Testis (tissue), 3 donors: ENCODE data around the gene MAML2. TPM values are rescaled to one million over a fixed set of nuclear protein-coding genes. Genes with fewer than 3 reads are reported as not detected.

Experiments
- DNase-seq: peaks from one replicate; pipeline ENCODE4 v3.0.0-alpha.2; 2019
- H3K27ac ChIP-seq, 2 donors: fragments of 200-600 bp; sonication (generic); one replicate each; pipeline ENCODE4 v1.5.1; 2019
- H3K27me3 ChIP-seq: fragments of 200-600 bp; sonication (generic); one replicate; pipeline ENCODE4 v1.5.1; 2019
- H3K36me3 ChIP-seq: fragments of 200-600 bp; sonication (generic); one replicate; pipeline ENCODE4 v1.5.1; 2017; ENCODE audit warnings: low read depth; ENCODE audit errors: missing control alignments
- H3K4me1 ChIP-seq: fragments of 200-600 bp; sonication (generic); one replicate; pipeline ENCODE4 v1.5.1; 2019
- H3K4me3 ChIP-seq, 2 donors: fragments of 200-600 bp; sonication (generic); one replicate each; pipeline ENCODE4 v1.5.1; 2017 to 2019
- H3K9me3 ChIP-seq: fragments of 200-600 bp; sonication (generic); one replicate; pipeline ENCODE4 v1.5.1; 2017
- POLR2A ChIP-seq: fragments of 450-650 bp; IDR thresholded peaks from one replicate; pipeline ENCODE4 v1.6.1; 2017; ENCODE audit warnings: antibody characterized with exemption, mild to moderate bottlenecking, moderate library complexity
- WGBS, 2 donors: methylation state at CpG; one replicate each; pipeline ENCODE4 v1.1.5; 2018; 5-methylcytosine and 5-hydroxymethylcytosine counted together
- intact Hi-C: fragments of 100-400 bp; cut with DNase I; formaldehyde crosslinking; loops from one replicate; pipeline ENCODE4 v1.15.1; 2023; ENCODE audit warnings: low total_unique reads
- polyA plus RNA-seq: library from polyadenylated mRNA; stranded (reverse); fragments of 350-450 nt; fragmentation: Illumina TruSeq; extraction: RNeasy Lipid Tissue Mini Kit (QIAGEN cat#74804); gene quantifications from one replicate; pipeline ENCODE4 v1.2.3, GENCODE V29; 2014; ENCODE audit warnings: low read depth, low replicate concordance; ENCODE audit not compliant: insufficient read depth
- total RNA-seq, 2 donors: library from RNA; depleted of rRNA; stranded (reverse); fragments of >200 nt; gene quantifications; one replicate each; pipeline ENCODE4 v1.2.3, GENCODE V29; 2016
- TF ChIP-seq, protein P1 (sequence below), 3 experiments: fragments of 450-650 bp in 2 of 3; fragments of 200-600 bp in 1 of 3; sonication (generic) in 1 of 3; IDR thresholded peaks; one replicate each; pipeline ENCODE4 v1.5.1; 2016 to 2019; ENCODE audit warnings: antibody characterized with exemption in 3 of 3, mild to moderate bottlenecking in 2 of 3, moderate library complexity in 1 of 3

The MAML2 gene
- total and polyA plus RNA-seq, 3 donors from 2014 or later, result 5.1 to 23.6 (median 17.6) TPM

DNA sequence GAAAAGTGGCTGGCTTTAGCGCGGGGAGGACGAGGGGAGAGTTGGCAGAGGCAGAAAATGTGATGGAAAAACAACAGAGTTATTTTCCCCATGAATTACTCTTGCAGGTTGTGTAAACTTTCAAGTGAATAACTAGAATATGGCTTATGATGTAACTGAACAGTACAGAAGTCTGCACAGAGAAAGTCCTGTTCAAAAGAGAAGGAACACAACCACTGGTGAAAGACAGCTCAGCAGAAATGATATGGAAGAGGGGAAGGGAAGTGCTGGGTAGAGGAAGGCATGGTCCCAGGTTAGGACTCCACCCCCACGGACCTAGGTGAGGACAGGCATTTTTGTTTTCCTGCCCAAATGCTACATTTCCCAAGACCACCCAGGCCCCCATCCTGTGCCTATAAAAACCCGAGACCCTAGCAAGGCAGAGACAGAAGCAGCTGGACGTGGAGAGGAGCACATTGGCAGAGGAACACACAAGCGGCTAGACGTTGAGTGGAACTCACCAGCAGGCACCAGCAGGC lies 77.7 kb downstream of the MAML2 start:
- 79 to 86% methylated on average over 8 of the region's 8 CpGs for WGBS, 2 donors
- no peak overlapping the region for H3K27ac ChIP-seq
- peaks cover 17% of the 10 kb centered on the region for H3K4me1 ChIP-seq
- intact Hi-C loops, result no loop called here
- H3K27me3 ChIP-seq, result no peaks in the 10 kb centered on the region
- TF ChIP-seq POLR2A, result no peak
- TF ChIP-seq, protein P1, sequence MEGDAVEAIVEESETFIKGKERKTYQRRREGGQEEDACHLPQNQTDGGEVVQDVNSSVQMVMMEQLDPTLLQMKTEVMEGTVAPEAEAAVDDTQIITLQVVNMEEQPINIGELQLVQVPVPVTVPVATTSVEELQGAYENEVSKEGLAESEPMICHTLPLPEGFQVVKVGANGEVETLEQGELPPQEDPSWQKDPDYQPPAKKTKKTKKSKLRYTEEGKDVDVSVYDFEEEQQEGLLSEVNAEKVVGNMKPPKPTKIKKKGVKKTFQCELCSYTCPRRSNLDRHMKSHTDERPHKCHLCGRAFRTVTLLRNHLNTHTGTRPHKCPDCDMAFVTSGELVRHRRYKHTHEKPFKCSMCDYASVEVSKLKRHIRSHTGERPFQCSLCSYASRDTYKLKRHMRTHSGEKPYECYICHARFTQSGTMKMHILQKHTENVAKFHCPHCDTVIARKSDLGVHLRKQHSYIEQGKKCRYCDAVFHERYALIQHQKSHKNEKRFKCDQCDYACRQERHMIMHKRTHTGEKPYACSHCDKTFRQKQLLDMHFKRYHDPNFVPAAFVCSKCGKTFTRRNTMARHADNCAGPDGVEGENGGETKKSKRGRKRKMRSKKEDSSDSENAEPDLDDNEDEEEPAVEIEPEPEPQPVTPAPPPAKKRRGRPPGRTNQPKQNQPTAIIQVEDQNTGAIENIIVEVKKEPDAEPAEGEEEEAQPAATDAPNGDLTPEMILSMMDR (IDR thresholded peaks at IDR 0.05), result no peak
- no peak for DNase-seq
- no peaks in the 10 kb centered on the region for H3K9me3 ChIP-seq
- no peak overlapping the region for H3K4me3 ChIP-seq
- H3K36me3 ChIP-seq, result no peaks in the 10 kb centered on the region

DNA sequence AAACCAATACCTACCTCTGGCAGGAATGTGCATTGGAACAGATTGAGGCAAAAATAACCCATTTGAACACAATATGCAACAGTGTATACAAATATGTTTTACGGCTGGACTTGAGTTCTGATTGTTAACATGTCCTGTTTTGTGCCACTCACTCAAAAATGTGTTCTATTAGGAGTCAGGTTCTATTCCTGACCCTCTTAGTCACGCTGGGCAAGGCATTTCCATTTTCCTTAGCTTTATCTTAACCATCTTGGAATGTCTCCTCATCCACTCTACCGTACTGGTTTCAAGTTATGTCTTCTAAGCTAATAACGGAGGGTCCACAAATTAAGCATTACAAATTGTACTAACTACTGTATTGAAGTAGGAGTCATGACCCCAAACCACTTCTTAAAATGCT lies 78.6 kb downstream of the MAML2 start:
- no peak for DNase-seq
- 51 to 61% methylated on average over 4 of the region's 4 CpGs for WGBS, 2 donors
- intact Hi-C loops, result no loop called here
- peak overlapping the region; percentile 6 to 58 for H3K27ac ChIP-seq
- no peaks in the 10 kb centered on the region for H3K27me3 ChIP-seq
- no peaks in the 10 kb centered on the region for H3K9me3 ChIP-seq
- no peak overlapping the region for H3K4me3 ChIP-seq
- no peaks in the 10 kb centered on the region for H3K36me3 ChIP-seq
- H3K4me1 ChIP-seq, result peaks cover 24% of the 10 kb centered on the region
- TF ChIP-seq, protein P1 (IDR thresholded peaks at IDR 0.05), result no peak
- TF ChIP-seq POLR2A, result no peak

GRCh38 chr11:96263238-96263763 lies 79.7 kb downstream of the MAML2 start:
- no peaks in the 10 kb centered on the region for H3K27me3 ChIP-seq
- peaks cover 24% of the 10 kb centered on the region for H3K4me1 ChIP-seq
- intact Hi-C loops, result no loop called here
- DNase-seq, result no peak
- no peaks in the 10 kb centered on the region for H3K9me3 ChIP-seq
- TF ChIP-seq, protein P1 (IDR thresholded peaks at IDR 0.05), result peak in 1 of 3 experiments; percentile 7
- TF ChIP-seq POLR2A, result no peak
- H3K27ac ChIP-seq, result peak overlapping the region; percentile 42 to 54
- H3K36me3 ChIP-seq, result no peaks in the 10 kb centered on the region
- H3K4me3 ChIP-seq, result no peak overlapping the region

- Histone ChIP-seq H3K9me3 (no peaks in the 10 kb centered on the region), H3K4me3 (no peak overlapping the region), H3K4me1 (peaks cover 32% of the 10 kb centered on the region), H3K27me3 (no peaks in the 10 kb centered on the region), H3K36me3 (no peaks in the 10 kb centered on the region), H3K27ac (no peak overlapping the region)
- DNase-seq, result no peak
- intact Hi-C loops, result no loop called here
- 94 to 96% methylated on average over 2 of the region's 2 CpGs for WGBS, 2 donors
- TF ChIP-seq, protein P1 (IDR thresholded peaks at IDR 0.05), result no peak
- TF ChIP-seq POLR2A, result no peak
These were observed 82.5 kb downstream of the MAML2 start for GRCh38 chr11:96260532-96260931.

DNA sequence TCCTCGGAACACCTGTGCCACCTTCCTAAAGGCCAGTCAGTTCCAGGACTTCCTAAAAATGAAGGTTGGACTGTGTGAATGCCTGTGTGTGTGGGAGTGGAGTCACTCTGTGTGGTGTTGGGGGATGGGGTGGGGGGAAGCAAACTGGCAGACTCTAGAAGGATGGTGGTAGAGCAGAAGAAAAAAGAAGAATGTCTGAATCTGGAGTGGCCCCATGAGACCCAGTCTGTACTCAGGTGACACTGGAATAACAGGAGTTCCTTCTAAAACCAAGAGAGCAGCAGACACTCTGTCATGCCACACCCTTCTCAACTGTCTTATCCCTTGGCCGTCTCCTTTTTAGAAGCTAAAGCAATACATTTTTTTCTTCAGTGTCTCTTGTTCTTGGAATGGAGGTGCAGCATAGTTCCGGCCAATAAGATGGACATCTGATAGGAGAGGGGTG lies 82.9 kb downstream of the MAML2 start:
- intact Hi-C loops, result no loop called here
- H3K27ac ChIP-seq, result no peak overlapping the region
- H3K9me3 ChIP-seq, result no peaks in the 10 kb centered on the region
- no peaks in the 10 kb centered on the region for H3K36me3 ChIP-seq
- 56 to 58% methylated on average over 3 of the region's 3 CpGs for WGBS, 2 donors
- TF ChIP-seq, protein P1 (IDR thresholded peaks at IDR 0.05), result no peak
- TF ChIP-seq POLR2A, result no peak
- H3K4me1 ChIP-seq, result peaks cover 32% of the 10 kb centered on the region
- no peak for DNase-seq
- no peak overlapping the region for H3K4me3 ChIP-seq
- H3K27me3 ChIP-seq, result no peaks in the 10 kb centered on the region
